OCI-LY1 (cell line): ENCODE results near the gene PXK.

Experiments
- H2AFZ ChIP-seq: fragments of 200-600 bp; sonication (generic), shearing (Covaris generic); 2 replicates; pipeline ENCODE4 v1.6.0; 2014; ENCODE audit warnings: antibody characterized with exemption, mild to moderate bottlenecking, low read length
- H3F3A ChIP-seq: fragments of 200-600 bp; sonication (generic), shearing (Covaris generic); 2 replicates; pipeline ENCODE4 v1.6.0; 2014; ENCODE audit warnings: mild to moderate bottlenecking, antibody characterized with exemption, low read length, moderate library complexity; ENCODE audit not compliant: insufficient read depth
- H3K27ac ChIP-seq: fragments of 200-600 bp; sonication (generic); 2 replicates; pipeline ENCODE4 v1.5.1; 2014; ENCODE audit warnings: low read length, mixed run types, mild to moderate bottlenecking, low read depth; ENCODE audit not compliant: poor library complexity, severe bottlenecking
- H3K27me3 ChIP-seq: fragments of 200-600 bp; sonication (generic); 2 replicates; pipeline ENCODE4 v1.6.0; 2014; ENCODE audit warnings: antibody characterized with exemption, mild to moderate bottlenecking, low read length, moderate library complexity; ENCODE audit not compliant: insufficient read depth
- H3K36me3 ChIP-seq: fragments of 200-600 bp; sonication (generic); 2 replicates; pipeline ENCODE4 v1.6.1; 2014; ENCODE audit warnings: mild to moderate bottlenecking, antibody characterized with exemption, low read length, moderate library complexity, mixed read lengths; ENCODE audit not compliant: insufficient read depth
- H3K4me1 ChIP-seq: fragments of 200-600 bp; sonication (generic); 2 replicates; pipeline ENCODE4 v1.5.1; 2014; ENCODE audit warnings: mild to moderate bottlenecking, low read length, moderate library complexity; ENCODE audit not compliant: insufficient read depth, severe bottlenecking
- H3K4me2 ChIP-seq: fragments of 200-600 bp; sonication (generic), shearing (Covaris generic); 2 replicates; pipeline ENCODE4 v1.6.1; 2014; ENCODE audit warnings: low read length
- H3K4me3 ChIP-seq: fragments of 200-600 bp; sonication (generic); 2 replicates; pipeline ENCODE4 v1.5.1; 2014; ENCODE audit warnings: low read length, low read depth, mild to moderate bottlenecking, mixed read lengths; ENCODE audit not compliant: poor library complexity, severe bottlenecking
- H3K79me2 ChIP-seq: fragments of 200-600 bp; shearing (Covaris generic); 2 replicates; pipeline ENCODE4 v1.6.1; 2016; ENCODE audit warnings: mixed run types, low read length, mixed read lengths; ENCODE audit not compliant: insufficient read depth
- H3K9ac ChIP-seq: fragments of 200-600 bp; sonication (generic), shearing (Covaris generic); 2 replicates; pipeline ENCODE4 v1.6.1; 2014; ENCODE audit warnings: mild to moderate bottlenecking, low read length, mixed read lengths
- H3K9me2 ChIP-seq: fragments of 200-600 bp; sonication (generic), shearing (Covaris generic); 2 replicates; pipeline ENCODE4 v1.6.1; 2014; ENCODE audit warnings: low read depth, mild to moderate bottlenecking, low read length, mixed read lengths
- H3K9me3 ChIP-seq: fragments of 200-600 bp; shearing (Covaris generic); 2 replicates; pipeline ENCODE4 v1.6.1; 2014; ENCODE audit warnings: low read length, mixed read lengths
- H4K20me1 ChIP-seq: fragments of 200-600 bp; sonication (generic), shearing (Covaris generic); 2 replicates; pipeline ENCODE4 v1.6.0; 2016; ENCODE audit warnings: mild to moderate bottlenecking, low read length; ENCODE audit not compliant: insufficient read depth
- CTCF ChIP-seq: fragments of 200-600 bp; sonication (generic), shearing (Covaris generic); IDR thresholded peaks from 2 replicates; pipeline ENCODE4 v1.5.1; 2017; ENCODE audit warnings: mild to moderate bottlenecking, antibody characterized with exemption, low read length, moderate library complexity, mixed read lengths
- EZH2 ChIP-seq: fragments of 200-600 bp; sonication (generic), shearing (Covaris generic); IDR thresholded peaks from 2 replicates; pipeline ENCODE4 v1.8.0; 2017; ENCODE audit warnings: borderline replicate concordance, mixed run types, mild to moderate bottlenecking, antibody characterized with exemption, low read length, moderate library complexity, mixed read lengths

Gene PXK

GRCh38 chr3:58292866-58293265 lies 39.8 kb upstream of the PXK start:
- peaks cover 7% of the 10 kb centered on the region; the same call in 1 of the 2 replicates for H3K36me3 ChIP-seq

GRCh38 chr3:58293516-58293915 lies 39.2 kb upstream of the PXK start:
- H4K20me1 ChIP-seq, result no peaks in the 10 kb centered on the region
- no peaks in the 10 kb centered on the region for H3K27me3 ChIP-seq
- no peaks in the 10 kb centered on the region for H3K79me2 ChIP-seq
- H3K4me1 ChIP-seq, result no peaks in the 10 kb centered on the region
- no peak overlapping the region for H2AFZ ChIP-seq
- H3K4me2 ChIP-seq, result no peak overlapping the region
- no peak overlapping the region for H3K4me3 ChIP-seq
- TF ChIP-seq CTCF, result no peak
- TF ChIP-seq EZH2, result no peak
- H3K9ac ChIP-seq, result no peak overlapping the region
- H3F3A ChIP-seq, result no peaks in the 10 kb centered on the region
- no peak overlapping the region for H3K27ac ChIP-seq
- H3K9me2 ChIP-seq, result no peaks in the 10 kb centered on the region
- peaks cover 7% of the 10 kb centered on the region; the same call in 1 of the 2 replicates for H3K36me3 ChIP-seq
- no peaks in the 10 kb centered on the region; the same call in 1 of the 2 replicates for H3K9me3 ChIP-seq

More at GRCh38 chr3:58292866-58293265, 39.8 kb upstream of the PXK start:
- Histone ChIP-seq H4K20me1 (no peaks in the 10 kb centered on the region), H3K27me3 (no peaks in the 10 kb centered on the region), H3F3A (no peaks in the 10 kb centered on the region), H3K4me1 (no peaks in the 10 kb centered on the region), H3K4me3 (no peak overlapping the region), H3K9me3 (no peaks in the 10 kb centered on the region; the same call in 1 of the 2 replicates), H3K27ac (no peak overlapping the region), H3K9ac (no peak overlapping the region), H3K79me2 (no peaks in the 10 kb centered on the region), H3K4me2 (no peak overlapping the region), H2AFZ (no peak overlapping the region), H3K9me2 (no peaks in the 10 kb centered on the region)
- TF ChIP-seq EZH2 (no peak), CTCF (no peak)

GRCh38 chr3:58296269-58296668 lies 36.4 kb upstream of the PXK start:
- TF ChIP-seq EZH2 (no peak), CTCF (no peak)
- Histone ChIP-seq H3K4me1 (no peaks in the 10 kb centered on the region), H3K36me3 (peaks cover 7% of the 10 kb centered on the region; the same call in 1 of the 2 replicates), H3K4me2 (no peak overlapping the region), H3K27me3 (peaks cover 5% of the 10 kb centered on the region; the same call in 1 of the 2 replicates), H3K79me2 (no peaks in the 10 kb centered on the region), H4K20me1 (no peaks in the 10 kb centered on the region), H3K9me2 (no peaks in the 10 kb centered on the region), H3K9me3 (no peaks in the 10 kb centered on the region; the same call in 1 of the 2 replicates), H3K4me3 (no peak overlapping the region), H3K27ac (no peak overlapping the region), H2AFZ (no peak overlapping the region), H3F3A (no peaks in the 10 kb centered on the region), H3K9ac (no peak overlapping the region)
